HEK293 (cell line): Measurements from ENCODE around the gene ATP8A2.

Source experiments
- CTCF ChIA-PET: fragments of 350-600 bp; formaldehyde crosslinking; extraction: SDS; loops from one replicate; lab custom pipeline; 2021; ENCODE audit warnings: antibody characterized with exemption; lab: Yijun Ruan, JAX
- POLR2A ChIA-PET: fragments of 300-600 bp; formaldehyde crosslinking; extraction: SDS; loops from one replicate; lab custom pipeline; 2020; ENCODE audit warnings: antibody characterized with exemption, inconsistent platforms; lab: Yijun Ruan, JAX
- H3K27ac ChIP-seq: fragments of 200-500 bp; sonication (Bioruptor generic); 2 replicates; pipeline ENCODE4 v1.5.1; 2014; ENCODE audit warnings: low read depth, low read length, control low read depth, inconsistent platforms; ENCODE audit errors: extremely low read depth
- H3K36me3 ChIP-seq, 2 experiments: fragments of 200-500 bp in 1 of 2; sonication (Bioruptor generic) in 1 of 2; 1 replicate in 1 of 2; 2 replicates in 1 of 2; pipeline ENCODE4 v1.5.1; 2014 to 2017; ENCODE audit warnings: inconsistent platforms in 2 of 2, low read length in 2 of 2; ENCODE audit not compliant: control insufficient read depth in 2 of 2, insufficient read depth in 1 of 2
- H3K4me1 ChIP-seq: fragments of 200-500 bp; sonication (Bioruptor generic); 2 replicates; pipeline ENCODE4 v1.5.1; 2014; ENCODE audit warnings: mild to moderate bottlenecking, low read length, inconsistent platforms; ENCODE audit not compliant: control insufficient read depth, insufficient read depth
- H3K4me3 ChIP-seq: 2 replicates; pipeline ENCODE4 v1.5.1; 2011; ENCODE audit warnings: low read depth, mild to moderate bottlenecking, control low read depth, low read length, moderate library complexity
- H3K9me3 ChIP-seq: fragments of 200-500 bp; sonication (Bioruptor generic); 2 replicates; pipeline ENCODE4 v1.5.1; 2014; ENCODE audit warnings: low read depth, low read length, inconsistent platforms; ENCODE audit not compliant: control insufficient read depth, insufficient read depth
- FEZF1 ChIP-seq: fragments of 450-650 bp; formaldehyde crosslinking; IDR thresholded peaks from 2 replicates; pipeline ENCODE4 v1.5.1; 2016; ENCODE audit warnings: missing biosample characterization, missing genetic modification characterization
- KLF7 ChIP-seq: fragments of 450-650 bp; formaldehyde crosslinking; IDR thresholded peaks from 2 replicates; pipeline ENCODE4 v1.5.1; 2016; ENCODE audit warnings: missing biosample characterization, missing genetic modification characterization, borderline replicate concordance
- SP2 ChIP-seq: fragments of 450-650 bp; formaldehyde crosslinking; IDR thresholded peaks from 2 replicates; pipeline ENCODE4 v1.5.1; 2016; ENCODE audit warnings: missing biosample characterization, missing genetic modification characterization
- YY1 ChIP-seq: fragments of 450-650 bp; formaldehyde crosslinking; IDR thresholded peaks from 2 replicates; pipeline ENCODE4 v1.5.1; 2018; ENCODE audit warnings: missing biosample characterization, missing genetic modification characterization
- YY2 ChIP-seq: fragments of 450-650 bp; formaldehyde crosslinking; IDR thresholded peaks from 2 replicates; pipeline ENCODE4 v1.5.1; 2016; ENCODE audit warnings: missing biosample characterization, missing genetic modification characterization
- ZBTB48 ChIP-seq: fragments of 450-650 bp; formaldehyde crosslinking; IDR thresholded peaks from 2 replicates; pipeline ENCODE4 v1.5.1; 2016; ENCODE audit warnings: missing biosample characterization, missing genetic modification characterization
- ZEB2 ChIP-seq: fragments of 450-650 bp; formaldehyde crosslinking; IDR thresholded peaks from 2 replicates; pipeline ENCODE4 v1.5.1; 2016; ENCODE audit warnings: missing biosample characterization, missing genetic modification characterization
- ZNF112 ChIP-seq: fragments of 450-650 bp; formaldehyde crosslinking; IDR thresholded peaks from 2 replicates; pipeline ENCODE4 v1.5.0; 2017; ENCODE audit warnings: missing biosample characterization, missing genetic modification characterization
- ZNF155 ChIP-seq: fragments of 450-650 bp; formaldehyde crosslinking; IDR thresholded peaks from 2 replicates; pipeline ENCODE4 v1.5.1; 2016; ENCODE audit warnings: missing biosample characterization, missing genetic modification characterization
- ZNF19 ChIP-seq: fragments of 450-650 bp; formaldehyde crosslinking; IDR thresholded peaks from 2 replicates; pipeline ENCODE4; 2016; ENCODE audit warnings: missing biosample characterization, missing genetic modification characterization, low read depth
- ZNF324 ChIP-seq: fragments of 450-650 bp; formaldehyde crosslinking; IDR thresholded peaks from 2 replicates; pipeline ENCODE4 v1.5.1; 2016; ENCODE audit warnings: missing biosample characterization, missing genetic modification characterization
- ZNF48 ChIP-seq: fragments of 450-650 bp; formaldehyde crosslinking; IDR thresholded peaks from 2 replicates; pipeline ENCODE4 v1.5.1; 2016; ENCODE audit warnings: missing biosample characterization, missing genetic modification characterization
- ZNF510 ChIP-seq: fragments of 450-650 bp; formaldehyde crosslinking; IDR thresholded peaks from 2 replicates; pipeline ENCODE4 v1.5.1; 2018; ENCODE audit warnings: mild to moderate bottlenecking, missing genetic modification characterization, missing biosample characterization; ENCODE audit not compliant: insufficient replicate concordance
- ZNF514 ChIP-seq: fragments of 450-650 bp; formaldehyde crosslinking; IDR thresholded peaks from 2 replicates; pipeline ENCODE4 v1.5.1; 2016; ENCODE audit warnings: missing biosample characterization, missing genetic modification characterization
- ZNF530 ChIP-seq: fragments of 450-650 bp; formaldehyde crosslinking; IDR thresholded peaks from 2 replicates; pipeline ENCODE4 v1.5.1; 2016; ENCODE audit warnings: low read depth, missing biosample characterization, missing genetic modification characterization
- ZNF548 ChIP-seq: fragments of 450-650 bp; formaldehyde crosslinking; IDR thresholded peaks from 2 replicates; pipeline ENCODE4 v1.5.1; 2016; ENCODE audit warnings: missing biosample characterization, missing genetic modification characterization
- ZNF561 ChIP-seq: fragments of 450-650 bp; IDR thresholded peaks from 2 replicates; pipeline ENCODE4 v1.5.1; 2018; ENCODE audit warnings: missing biosample characterization, missing genetic modification characterization, borderline replicate concordance
- ZNF571 ChIP-seq: fragments of 450-650 bp; formaldehyde crosslinking; IDR thresholded peaks from 2 replicates; pipeline ENCODE4 v1.5.0; 2017; ENCODE audit warnings: missing biosample characterization, missing genetic modification characterization
- ZNF677 ChIP-seq: fragments of 450-650 bp; IDR thresholded peaks from 2 replicates; pipeline ENCODE4 v1.5.0; 2018; ENCODE audit warnings: missing biosample characterization, mild to moderate bottlenecking, missing genetic modification characterization, moderate library complexity
- TF ChIP-seq, protein P1 (sequence below): fragments of 450-650 bp; formaldehyde crosslinking; IDR thresholded peaks from 2 replicates; pipeline ENCODE4 v1.5.1; 2016; ENCODE audit warnings: missing biosample characterization, missing genetic modification characterization
- TF ChIP-seq, protein P2 (sequence below): fragments of 450-650 bp; formaldehyde crosslinking; IDR thresholded peaks from 2 replicates; pipeline ENCODE4 v1.5.1; 2017; ENCODE audit warnings: missing biosample characterization, missing genetic modification characterization
- TF ChIP-seq, protein P3 (sequence below): fragments of 450-650 bp; formaldehyde crosslinking; IDR thresholded peaks from 2 replicates; pipeline ENCODE4 v1.5.1; 2016; ENCODE audit warnings: missing biosample characterization, missing genetic modification characterization
- TF ChIP-seq, protein P4 (sequence below): fragments of 450-650 bp; formaldehyde crosslinking; IDR thresholded peaks from 2 replicates; pipeline ENCODE4 v1.5.1; 2016; ENCODE audit warnings: missing biosample characterization, missing genetic modification characterization
- TF ChIP-seq, protein P5 (sequence below): fragments of 450-650 bp; formaldehyde crosslinking; IDR thresholded peaks from 2 replicates; pipeline ENCODE4 v1.5.1; 2017; ENCODE audit warnings: missing biosample characterization, missing genetic modification characterization

The ATP8A2 gene

DNA sequence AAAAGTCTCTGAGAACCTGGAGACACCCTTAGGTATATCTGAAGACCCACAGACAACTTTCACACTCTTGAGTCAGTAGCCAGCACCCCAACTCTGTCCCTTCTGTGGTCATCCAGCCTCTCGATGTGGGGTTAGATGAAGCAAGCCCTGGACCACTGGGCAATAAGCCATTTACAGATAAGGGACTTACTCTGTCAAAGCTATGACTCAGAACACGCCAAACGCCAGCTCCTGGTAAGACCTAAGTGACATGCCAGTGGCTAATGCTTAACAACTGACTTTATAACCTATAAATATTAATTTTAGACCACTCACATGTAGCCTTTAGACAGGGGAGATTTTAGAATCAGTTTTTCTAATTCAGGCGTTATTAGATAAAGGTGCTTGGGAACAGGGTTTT, 594.3 kb downstream of the ATP8A2 start:
- Histone ChIP-seq H3K4me3 (no peak overlapping the region), H3K27ac (no peak overlapping the region), H3K36me3 (no peaks in the 10 kb centered on the region), H3K4me1 (peaks cover 2% of the 10 kb centered on the region; the same call in 1 of the 2 replicates), H3K9me3 (no peaks in the 10 kb centered on the region)
- ChIA-PET CTCF (no interaction called here), POLR2A (no interaction called here)
- TF ChIP-seq ZNF19 (no peak), YY2 (tag by site-specific recombination) (no peak), YY1 (tag by site-specific recombination) (no peak)
- TF ChIP-seq, protein P1, sequence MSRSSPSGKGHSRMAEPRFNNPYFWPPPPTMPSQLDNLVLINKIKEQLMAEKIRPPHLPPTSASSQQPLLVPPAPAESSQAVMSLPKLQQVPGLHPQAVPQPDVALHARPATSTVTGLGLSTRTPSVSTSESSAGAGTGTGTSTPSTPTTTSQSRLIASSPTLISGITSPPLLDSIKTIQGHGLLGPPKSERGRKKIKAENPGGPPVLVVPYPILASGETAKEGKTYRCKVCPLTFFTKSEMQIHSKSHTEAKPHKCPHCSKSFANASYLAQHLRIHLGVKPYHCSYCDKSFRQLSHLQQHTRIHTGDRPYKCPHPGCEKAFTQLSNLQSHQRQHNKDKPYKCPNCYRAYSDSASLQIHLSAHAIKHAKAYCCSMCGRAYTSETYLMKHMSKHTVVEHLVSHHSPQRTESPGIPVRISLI (tag by site-specific recombination): no peak

DNA sequence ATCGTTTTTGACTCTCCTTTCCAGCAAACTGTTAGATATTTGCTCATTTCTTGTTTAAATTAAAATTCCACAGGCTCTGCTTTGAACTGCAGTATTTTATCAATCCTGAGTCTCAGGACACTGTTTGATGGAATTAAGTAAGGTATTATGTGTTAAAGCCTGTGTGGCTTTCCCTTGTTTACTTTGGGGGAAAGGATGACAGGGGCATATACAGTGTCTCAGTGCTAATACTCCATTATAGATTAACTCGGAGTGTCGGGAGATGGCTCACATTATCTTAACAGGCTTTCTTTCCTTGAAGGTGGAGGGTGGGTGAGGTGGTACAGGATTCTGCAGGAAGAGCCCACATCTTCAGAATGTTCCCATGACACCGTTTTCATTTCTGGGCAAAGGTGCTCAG, 595.4 kb downstream of the ATP8A2 start:
- H3K27ac ChIP-seq: no peak overlapping the region
- no peaks in the 10 kb centered on the region for H3K9me3 ChIP-seq
- H3K36me3 ChIP-seq: no peaks in the 10 kb centered on the region
- H3K4me1 ChIP-seq: peaks cover 2% of the 10 kb centered on the region; the same call in 1 of the 2 replicates
- no peak overlapping the region for H3K4me3 ChIP-seq
- CTCF ChIA-PET: no interaction called here
- TF ChIP-seq ZEB2 (no peak), ZNF548 (tag by site-specific recombination) (no peak), ZNF530 (tag by site-specific recombination) (no peak), ZNF571 (tag by site-specific recombination) (no peak), ZBTB48 (no peak), FEZF1 (no peak), ZNF48 (no peak), ZNF112 (tag by site-specific recombination) (no peak)
- TF ChIP-seq, protein P2, sequence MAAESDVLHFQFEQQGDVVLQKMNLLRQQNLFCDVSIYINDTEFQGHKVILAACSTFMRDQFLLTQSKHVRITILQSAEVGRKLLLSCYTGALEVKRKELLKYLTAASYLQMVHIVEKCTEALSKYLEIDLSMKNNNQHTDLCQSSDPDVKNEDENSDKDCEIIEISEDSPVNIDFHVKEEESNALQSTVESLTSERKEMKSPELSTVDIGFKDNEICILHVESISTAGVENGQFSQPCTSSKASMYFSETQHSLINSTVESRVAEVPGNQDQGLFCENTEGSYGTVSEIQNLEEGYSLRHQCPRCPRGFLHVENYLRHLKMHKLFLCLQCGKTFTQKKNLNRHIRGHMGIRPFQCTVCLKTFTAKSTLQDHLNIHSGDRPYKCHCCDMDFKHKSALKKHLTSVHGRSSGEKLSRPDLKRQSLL: no peak
- TF ChIP-seq, protein P3, sequence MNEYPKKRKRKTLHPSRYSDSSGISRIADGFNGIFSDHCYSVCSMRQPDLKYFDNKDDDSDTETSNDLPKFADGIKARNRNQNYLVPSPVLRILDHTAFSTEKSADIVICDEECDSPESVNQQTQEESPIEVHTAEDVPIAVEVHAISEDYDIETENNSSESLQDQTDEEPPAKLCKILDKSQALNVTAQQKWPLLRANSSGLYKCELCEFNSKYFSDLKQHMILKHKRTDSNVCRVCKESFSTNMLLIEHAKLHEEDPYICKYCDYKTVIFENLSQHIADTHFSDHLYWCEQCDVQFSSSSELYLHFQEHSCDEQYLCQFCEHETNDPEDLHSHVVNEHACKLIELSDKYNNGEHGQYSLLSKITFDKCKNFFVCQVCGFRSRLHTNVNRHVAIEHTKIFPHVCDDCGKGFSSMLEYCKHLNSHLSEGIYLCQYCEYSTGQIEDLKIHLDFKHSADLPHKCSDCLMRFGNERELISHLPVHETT (tag by site-specific recombination): no peak
- POLR2A ChIA-PET: no interaction called here

DNA sequence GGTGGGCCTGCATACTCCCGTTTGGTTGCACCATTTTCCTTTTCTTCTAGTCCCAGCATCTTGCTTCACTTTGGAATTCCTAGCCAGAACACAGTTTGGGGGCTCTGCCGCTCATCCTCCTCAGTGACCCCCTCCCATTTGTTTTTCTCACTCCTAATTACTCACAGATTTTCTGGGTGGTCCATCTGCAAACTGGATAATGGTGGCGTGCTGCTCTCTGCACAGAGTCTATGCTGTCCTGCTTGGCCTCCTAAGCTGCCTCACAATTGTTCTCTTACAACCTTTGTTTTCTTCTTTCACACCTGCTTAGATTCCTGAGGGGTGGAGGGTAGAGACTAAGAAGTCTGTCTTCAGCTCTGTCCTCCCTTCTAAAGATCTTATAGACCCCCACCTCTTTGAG, 599.3 kb downstream of the ATP8A2 start:
- Histone ChIP-seq H3K9me3 (no peaks in the 10 kb centered on the region), H3K4me3 (no peak overlapping the region)
- CTCF ChIA-PET: no interaction called here
- no peak for TF ChIP-seq SP2 (tag by site-specific recombination)
- TF ChIP-seq, protein P4, sequence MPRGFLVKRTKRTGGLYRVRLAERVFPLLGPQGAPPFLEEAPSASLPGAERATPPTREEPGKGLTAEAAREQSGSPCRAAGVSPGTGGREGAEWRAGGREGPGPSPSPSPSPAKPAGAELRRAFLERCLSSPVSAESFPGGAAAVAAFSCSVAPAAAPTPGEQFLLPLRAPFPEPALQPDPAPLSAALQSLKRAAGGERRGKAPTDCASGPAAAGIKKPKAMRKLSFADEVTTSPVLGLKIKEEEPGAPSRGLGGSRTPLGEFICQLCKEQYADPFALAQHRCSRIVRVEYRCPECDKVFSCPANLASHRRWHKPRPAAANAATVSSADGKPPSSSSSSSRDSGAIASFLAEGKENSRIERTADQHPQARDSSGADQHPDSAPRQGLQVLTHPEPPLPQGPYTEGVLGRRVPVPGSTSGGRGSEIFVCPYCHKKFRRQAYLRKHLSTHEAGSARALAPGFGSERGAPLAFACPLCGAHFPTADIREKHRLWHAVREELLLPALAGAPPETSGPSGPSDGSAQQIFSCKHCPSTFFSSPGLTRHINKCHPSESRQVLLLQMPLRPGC (tag by site-specific recombination): no peak
- TF ChIP-seq ZNF514: no peak
- no peak for TF ChIP-seq ZNF561 (tag by site-specific recombination)
- TF ChIP-seq KLF7 (tag by site-specific recombination): no peak
- TF ChIP-seq, protein P5, sequence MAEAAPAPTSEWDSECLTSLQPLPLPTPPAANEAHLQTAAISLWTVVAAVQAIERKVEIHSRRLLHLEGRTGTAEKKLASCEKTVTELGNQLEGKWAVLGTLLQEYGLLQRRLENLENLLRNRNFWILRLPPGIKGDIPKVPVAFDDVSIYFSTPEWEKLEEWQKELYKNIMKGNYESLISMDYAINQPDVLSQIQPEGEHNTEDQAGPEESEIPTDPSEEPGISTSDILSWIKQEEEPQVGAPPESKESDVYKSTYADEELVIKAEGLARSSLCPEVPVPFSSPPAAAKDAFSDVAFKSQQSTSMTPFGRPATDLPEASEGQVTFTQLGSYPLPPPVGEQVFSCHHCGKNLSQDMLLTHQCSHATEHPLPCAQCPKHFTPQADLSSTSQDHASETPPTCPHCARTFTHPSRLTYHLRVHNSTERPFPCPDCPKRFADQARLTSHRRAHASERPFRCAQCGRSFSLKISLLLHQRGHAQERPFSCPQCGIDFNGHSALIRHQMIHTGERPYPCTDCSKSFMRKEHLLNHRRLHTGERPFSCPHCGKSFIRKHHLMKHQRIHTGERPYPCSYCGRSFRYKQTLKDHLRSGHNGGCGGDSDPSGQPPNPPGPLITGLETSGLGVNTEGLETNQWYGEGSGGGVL (tag by site-specific recombination): no peak
- no peak for TF ChIP-seq ZNF324 (tag by site-specific recombination)
- TF ChIP-seq ZNF510 (tag by site-specific recombination): no peak
- TF ChIP-seq ZNF677 (tag by site-specific recombination): no peak
- no peak for TF ChIP-seq ZNF155 (tag by site-specific recombination)
- TF ChIP-seq, all 188 proteins: peak for 0
- H3K36me3 ChIP-seq: no peaks in the 10 kb centered on the region
- no peak overlapping the region for H3K27ac ChIP-seq
- POLR2A ChIA-PET: no interaction called here
- no peaks in the 10 kb centered on the region for H3K4me1 ChIP-seq
